AG04450 (cell line): Measurements from ENCODE around the gene TRUB2. TPM values are rescaled to one million over a fixed set of nuclear protein-coding genes. Genes with fewer than 3 reads are reported as not detected.

ENCODE experiments used
- CTCF ChIA-PET: fragments of 300-600, 350-600 bp; formaldehyde crosslinking; extraction: SDS; loops from one replicate; lab custom pipeline; 2022; ENCODE audit warnings: antibody characterized with exemption, inconsistent platforms; lab: Charles Lee
- POLR2A ChIA-PET: fragments of 350-600 bp; formaldehyde crosslinking; extraction: SDS; loops from one replicate; lab custom pipeline; 2021; ENCODE audit warnings: antibody characterized with exemption, inconsistent platforms; lab: Yijun Ruan, JAX
- DNase-seq: peaks from one replicate; pipeline ENCODE4 v3.0.0-alpha.2; 2011; ENCODE audit warnings: low read depth, low spot score
- H3K27ac ChIP-seq: one replicate; pipeline ENCODE4 v1.5.1; 2012; ENCODE audit warnings: low read depth, low read length, control low read depth
- H3K27me3 ChIP-seq: one replicate; pipeline ENCODE4 v1.6.0; 2012; ENCODE audit warnings: low read length; ENCODE audit not compliant: control insufficient read depth, insufficient read depth
- H3K4me3 ChIP-seq: 2 replicates; pipeline ENCODE4 v1.5.1; 2011; ENCODE audit warnings: mild to moderate bottlenecking, low read depth, low read length, control low read depth
- H3K9me3 ChIP-seq: 2 replicates; pipeline ENCODE4 v1.5.1; 2012; ENCODE audit warnings: low read length; ENCODE audit not compliant: control insufficient read depth, insufficient read depth
- polyA plus RNA-seq: library from polyadenylated mRNA; depleted of rRNA; stranded (reverse); fragments of >200 nt; gene quantifications from 2 replicates; pipeline ENCODE4 v1.2.3, GENCODE V29; 2011
- TF ChIP-seq, protein P1 (sequence below): IDR thresholded peaks from 2 replicates; pipeline ENCODE4 v1.5.1; 2011; ENCODE audit warnings: low read depth, low read length, control low read depth, inconsistent platforms

The TRUB2 gene
- polyA plus RNA-seq, 1 experiment, result 15.1 TPM

DNA sequence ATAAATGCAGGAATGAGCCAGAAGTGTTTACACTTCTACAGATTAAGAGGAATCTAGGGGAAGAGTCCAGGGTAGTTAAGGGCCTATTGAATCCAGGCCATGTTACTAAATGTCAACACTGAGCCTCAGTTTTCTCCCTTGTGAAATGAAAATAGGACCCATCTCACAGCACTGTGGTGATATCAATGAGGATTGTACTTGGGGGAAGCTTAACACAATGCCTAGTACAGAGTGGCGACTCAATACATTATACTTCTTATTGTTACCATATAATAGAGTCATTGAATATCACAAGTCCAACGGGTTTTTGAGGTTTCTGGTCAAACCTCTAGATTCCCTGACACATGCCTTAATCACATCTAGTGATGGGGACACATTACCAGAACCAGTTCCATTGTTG, 4.6 kb downstream of the TRUB2 start:
- no peaks in the 10 kb centered on the region for H3K27me3 ChIP-seq
- CTCF ChIA-PET, result no interaction called here
- H3K4me3 ChIP-seq, result no peak overlapping the region
- H3K9me3 ChIP-seq, result no peaks in the 10 kb centered on the region; the same call in 1 of the 2 replicates
- no peak for DNase-seq
- no peak overlapping the region for H3K27ac ChIP-seq
- TF ChIP-seq, protein P1, sequence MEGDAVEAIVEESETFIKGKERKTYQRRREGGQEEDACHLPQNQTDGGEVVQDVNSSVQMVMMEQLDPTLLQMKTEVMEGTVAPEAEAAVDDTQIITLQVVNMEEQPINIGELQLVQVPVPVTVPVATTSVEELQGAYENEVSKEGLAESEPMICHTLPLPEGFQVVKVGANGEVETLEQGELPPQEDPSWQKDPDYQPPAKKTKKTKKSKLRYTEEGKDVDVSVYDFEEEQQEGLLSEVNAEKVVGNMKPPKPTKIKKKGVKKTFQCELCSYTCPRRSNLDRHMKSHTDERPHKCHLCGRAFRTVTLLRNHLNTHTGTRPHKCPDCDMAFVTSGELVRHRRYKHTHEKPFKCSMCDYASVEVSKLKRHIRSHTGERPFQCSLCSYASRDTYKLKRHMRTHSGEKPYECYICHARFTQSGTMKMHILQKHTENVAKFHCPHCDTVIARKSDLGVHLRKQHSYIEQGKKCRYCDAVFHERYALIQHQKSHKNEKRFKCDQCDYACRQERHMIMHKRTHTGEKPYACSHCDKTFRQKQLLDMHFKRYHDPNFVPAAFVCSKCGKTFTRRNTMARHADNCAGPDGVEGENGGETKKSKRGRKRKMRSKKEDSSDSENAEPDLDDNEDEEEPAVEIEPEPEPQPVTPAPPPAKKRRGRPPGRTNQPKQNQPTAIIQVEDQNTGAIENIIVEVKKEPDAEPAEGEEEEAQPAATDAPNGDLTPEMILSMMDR, result no peak
- POLR2A ChIA-PET, result no interaction called here

DNA sequence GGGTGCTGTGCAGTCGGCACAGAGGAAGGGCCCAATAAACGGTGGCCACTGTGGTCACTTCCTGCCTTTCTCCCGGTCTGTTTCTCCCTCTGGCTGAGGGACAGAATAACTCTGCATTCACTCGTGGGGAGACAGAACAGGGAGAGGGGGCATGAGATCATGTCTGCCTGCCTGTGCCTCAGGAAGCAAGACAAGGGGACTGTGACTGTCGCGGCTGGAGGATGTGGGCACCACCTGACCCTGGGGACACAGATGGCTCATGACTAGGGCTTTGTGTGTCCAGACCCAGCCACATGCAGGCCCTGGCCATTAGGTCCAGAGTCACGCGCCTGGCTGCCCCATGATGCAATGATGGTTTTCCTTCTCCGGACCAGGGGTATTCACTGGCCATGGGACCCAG, 5.8 kb downstream of the TRUB2 start:
- Histone ChIP-seq H3K27me3 (no peaks in the 10 kb centered on the region), H3K4me3 (no peak overlapping the region), H3K27ac (no peak overlapping the region), H3K9me3 (no peaks in the 10 kb centered on the region)
- ChIA-PET CTCF (no interaction called here), POLR2A (no interaction called here)
- TF ChIP-seq, protein P1, result no peak
- DNase-seq, result no peak

DNA sequence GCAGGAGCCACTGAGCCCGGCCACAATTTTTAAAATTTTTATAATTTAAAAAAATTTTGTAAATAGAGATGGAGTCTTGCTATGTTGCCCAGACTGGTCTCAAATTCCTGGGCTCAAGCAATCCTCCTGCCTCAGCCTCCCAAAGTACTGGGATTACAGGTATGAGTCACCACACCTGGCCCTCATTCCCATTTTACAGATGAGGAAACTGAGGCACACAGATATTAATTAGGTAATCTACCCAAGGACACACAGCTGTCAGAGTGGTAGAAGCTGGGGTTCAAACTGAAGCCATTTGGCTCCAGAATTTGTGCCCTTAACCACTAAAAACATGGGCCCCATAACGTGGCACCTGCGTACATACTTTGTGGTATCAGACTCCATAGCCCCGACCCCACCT, 7.5 kb downstream of the TRUB2 start:
- no peak overlapping the region for H3K4me3 ChIP-seq
- POLR2A ChIA-PET, result interaction anchor here (0.6 kb wide), 1 partner anchor 24 kb away, joined by 3 read pairs; no protein-coding TSS in a partner anchor
- no peaks in the 10 kb centered on the region for H3K27me3 ChIP-seq
- no peak overlapping the region for H3K27ac ChIP-seq
- TF ChIP-seq, protein P1, result no peak
- CTCF ChIA-PET, result interaction anchor here (0.6 kb wide), 1 partner anchor 15 kb away, joined by 3 read pairs; no protein-coding TSS in a partner anchor
- H3K9me3 ChIP-seq, result no peaks in the 10 kb centered on the region
- DNase-seq, result no peak

DNA sequence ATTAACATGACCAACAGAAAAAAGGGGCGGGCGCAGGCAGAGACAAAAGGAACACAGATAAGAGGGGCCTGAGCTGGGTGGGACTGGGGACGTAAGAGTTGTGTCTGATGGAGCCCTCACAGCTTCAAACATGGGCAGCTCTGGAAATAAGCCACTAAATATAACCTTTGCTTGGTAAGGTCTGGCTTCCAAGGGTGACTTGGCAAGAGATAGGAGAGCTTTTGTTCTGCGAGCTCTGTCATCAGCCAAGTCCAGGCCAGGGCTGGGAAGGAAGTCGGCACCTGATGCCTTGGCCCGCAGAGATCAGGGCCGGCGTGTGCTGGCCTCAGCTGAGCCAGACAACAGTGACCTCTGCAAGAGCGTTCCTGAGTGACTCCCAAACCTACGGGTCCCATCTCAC, 11.8 kb downstream of the TRUB2 start:
- Histone ChIP-seq H3K27me3 (no peaks in the 10 kb centered on the region), H3K27ac (no peak overlapping the region), H3K4me3 (no peak overlapping the region), H3K9me3 (no peaks in the 10 kb centered on the region; the same call in 1 of the 2 replicates)
- POLR2A ChIA-PET, result interaction anchor here (1.2 kb wide), 1 partner anchor 10 kb away, joined by 3 read pairs; no protein-coding TSS in a partner anchor
- TF ChIP-seq, protein P1, result no peak
- DNase-seq, result no peak
- CTCF ChIA-PET, result interaction anchor here (0.6 kb wide), 1 partner anchor 29 kb away, joined by 6 read pairs; no protein-coding TSS in a partner anchor

DNA sequence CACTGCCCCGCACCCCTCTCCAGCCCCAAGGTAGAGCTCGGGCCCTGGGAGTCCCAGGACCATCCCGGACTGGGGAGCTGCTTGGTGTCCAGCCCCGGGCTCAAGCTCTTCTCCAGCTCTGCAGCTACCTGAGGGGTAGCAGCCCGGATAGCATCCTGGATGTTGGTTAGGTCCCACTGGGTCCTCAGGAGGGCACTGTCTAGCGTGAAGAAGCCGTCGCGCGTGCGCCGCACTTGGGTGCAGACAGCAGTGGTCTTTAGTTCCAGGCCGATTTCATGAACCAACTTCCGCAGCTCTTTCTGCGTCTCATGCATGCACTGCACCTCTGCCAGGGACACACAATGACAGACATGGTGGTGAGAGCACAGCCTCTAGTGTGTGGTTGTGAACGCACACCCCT, 12.7 kb downstream of the TRUB2 start:
- Histone ChIP-seq H3K9me3 (no peaks in the 10 kb centered on the region; the same call in 1 of the 2 replicates), H3K27me3 (no peaks in the 10 kb centered on the region), H3K4me3 (no peak overlapping the region), H3K27ac (no peak overlapping the region)
- ChIA-PET CTCF (no interaction called here), POLR2A (interaction anchor here (1.2 kb wide), 1 partner anchor 9 kb away, joined by 3 read pairs; no protein-coding TSS in a partner anchor)
- no peak for DNase-seq
- TF ChIP-seq, protein P1, result no peak
